Mesendoderm (in vitro differentiated cells): ENCODE data around the gene TLX2.
A peak's percentile ranks its signal among the peaks of the same experiment; 100 is the strongest.

Experiments used
- DNase-seq: peaks from one replicate; pipeline ENCODE4 v3.0.0; 2013
- H2AK5ac ChIP-seq: 2 replicates; pipeline ENCODE4 v1.6.1; 2013; ENCODE audit warnings: low read length, inconsistent platforms
- H2BK120ac ChIP-seq: 2 replicates; pipeline ENCODE4 v1.6.1; 2013; ENCODE audit warnings: low read depth, mild to moderate bottlenecking, low read length, moderate library complexity, mixed read lengths
- H2BK15ac ChIP-seq: replicated peaks from 2 replicates; pipeline ENCODE4 v1.6.1; 2013; ENCODE audit warnings: low read depth, mild to moderate bottlenecking, moderate library complexity
- H2BK5ac ChIP-seq: 2 replicates; pipeline ENCODE4 v1.6.1; 2013; ENCODE audit warnings: low read length, inconsistent platforms
- H3K18ac ChIP-seq: 2 replicates; pipeline ENCODE4 v1.6.1; 2013; ENCODE audit warnings: mild to moderate bottlenecking, low read length, mixed read lengths
- H3K23ac ChIP-seq: one replicate; pipeline ENCODE4 v1.6.1; 2013; ENCODE audit warnings: low read length
- H3K27ac ChIP-seq: 2 replicates; pipeline ENCODE4 v1.5.1; 2013; ENCODE audit warnings: low read depth, mild to moderate bottlenecking, inconsistent platforms, low read length, moderate library complexity
- H3K27me3 ChIP-seq: 2 replicates; pipeline ENCODE4 v1.6.1; 2013; ENCODE audit warnings: low read length, control low read depth, mild to moderate bottlenecking, inconsistent platforms; ENCODE audit not compliant: insufficient read depth, poor library complexity
- H3K36me3 ChIP-seq: 2 replicates; pipeline ENCODE4 v1.6.1; 2013; ENCODE audit warnings: low read length, inconsistent platforms; ENCODE audit not compliant: control insufficient read depth, insufficient read depth
- H3K4ac ChIP-seq: one replicate; pipeline ENCODE4 v1.6.1; 2013; ENCODE audit warnings: low read depth, mild to moderate bottlenecking, low read length, moderate library complexity
- H3K4me1 ChIP-seq: 2 replicates; pipeline ENCODE4 v1.6.1; 2013; ENCODE audit warnings: low read depth, low read length, inconsistent platforms; ENCODE audit not compliant: control insufficient read depth
- H3K4me2 ChIP-seq: 2 replicates; pipeline ENCODE4 v1.6.1; 2013; ENCODE audit warnings: low read length
- H3K4me3 ChIP-seq: 2 replicates; pipeline ENCODE4 v1.5.1; 2013; ENCODE audit warnings: mild to moderate bottlenecking, low read length
- H3K56ac ChIP-seq: one replicate; pipeline ENCODE4 v1.6.1; 2013; ENCODE audit warnings: low read length
- H3K79me1 ChIP-seq: 2 replicates; pipeline ENCODE4 v1.6.1; 2013; ENCODE audit warnings: low read length, inconsistent platforms
- H3K79me2 ChIP-seq: 2 replicates; pipeline ENCODE4 v1.6.1; 2013; ENCODE audit warnings: mild to moderate bottlenecking, low read length; ENCODE audit not compliant: control insufficient read depth, insufficient read depth
- H3K9ac ChIP-seq: 2 replicates; pipeline ENCODE4 v1.6.1; 2013; ENCODE audit warnings: low read length, inconsistent platforms
- H4K5ac ChIP-seq: one replicate; pipeline ENCODE4 v1.6.1; 2013; ENCODE audit warnings: low read length
- H4K8ac ChIP-seq: one replicate; pipeline ENCODE4 v1.6.1; 2013; ENCODE audit warnings: low read depth, mild to moderate bottlenecking, control low read depth, low read length, moderate library complexity
- WGBS: extraction: QIAGEN DNeasy Blood & Tissue Kit; methylation state at CpG from one replicate; pipeline ENCODE4 v1.1.7; 2013; ENCODE audit warnings: low lambda C conversion rate, missing lambda C conversion rate; ENCODE audit not compliant: insufficient coverage; ENCODE audit errors: extremely low coverage; 5-methylcytosine and 5-hydroxymethylcytosine counted together

TLX2 gene

GRCh38 chr2:74515271-74515980 lies 1.2 kb downstream of the TLX2 start:
- H3K18ac ChIP-seq = no peak overlapping the region

GRCh38 chr2:74515981-74516633 lies 1.9 kb downstream of the TLX2 start:
- peak; percentile 88 for DNase-seq
- Histone ChIP-seq H4K5ac (no peak overlapping the region), H3K79me2 (no peaks in the 10 kb centered on the region), H4K8ac (no peak overlapping the region), H3K79me1 (no peaks in the 10 kb centered on the region), H3K4me3 (no peak overlapping the region), H3K23ac (no peak overlapping the region), H3K4ac (no peak overlapping the region), H3K18ac (no peak overlapping the region), H3K9ac (peak overlapping the region; percentile 13), H3K27me3 (peaks cover 73% of the 10 kb centered on the region), H3K27ac (no peak overlapping the region), H2BK5ac (no peak overlapping the region), H3K36me3 (no peaks in the 10 kb centered on the region), H3K56ac (peak overlapping the region; percentile 67), H2AK5ac (no peak overlapping the region), H2BK120ac (no peak overlapping the region), H3K4me1 (peaks cover 3% of the 10 kb centered on the region), H2BK15ac (no peak overlapping the region), H3K4me2 (no peak overlapping the region)
- no CpG with 5 or more reads among the region's 72 CpGs for WGBS

More at GRCh38 chr2:74515271-74515980, 1.2 kb downstream of the TLX2 start:
- H3K9ac ChIP-seq = no peak overlapping the region
- H4K8ac ChIP-seq = no peak overlapping the region
- H2BK15ac ChIP-seq = no peak overlapping the region
- no peaks in the 10 kb centered on the region for H3K79me1 ChIP-seq
- H2BK120ac ChIP-seq = no peak overlapping the region
- peaks cover 78% of the 10 kb centered on the region for H3K27me3 ChIP-seq
- H3K79me2 ChIP-seq = no peaks in the 10 kb centered on the region
- no peak overlapping the region for H3K4me2 ChIP-seq
- no CpG with 5 or more reads among the region's 60 CpGs for WGBS
- H2AK5ac ChIP-seq = no peak overlapping the region
- H2BK5ac ChIP-seq = no peak overlapping the region
- no peak overlapping the region for H4K5ac ChIP-seq
- no peak overlapping the region for H3K27ac ChIP-seq
- peak overlapping the region; percentile 66 for H3K23ac ChIP-seq
- peaks cover 3% of the 10 kb centered on the region for H3K4me1 ChIP-seq
- H3K4ac ChIP-seq = no peak overlapping the region
- no peak overlapping the region for H3K4me3 ChIP-seq
- peak overlapping the region; percentile 67 for H3K56ac ChIP-seq
- no peaks in the 10 kb centered on the region for H3K36me3 ChIP-seq
- peak; percentile 59 for DNase-seq

DNA sequence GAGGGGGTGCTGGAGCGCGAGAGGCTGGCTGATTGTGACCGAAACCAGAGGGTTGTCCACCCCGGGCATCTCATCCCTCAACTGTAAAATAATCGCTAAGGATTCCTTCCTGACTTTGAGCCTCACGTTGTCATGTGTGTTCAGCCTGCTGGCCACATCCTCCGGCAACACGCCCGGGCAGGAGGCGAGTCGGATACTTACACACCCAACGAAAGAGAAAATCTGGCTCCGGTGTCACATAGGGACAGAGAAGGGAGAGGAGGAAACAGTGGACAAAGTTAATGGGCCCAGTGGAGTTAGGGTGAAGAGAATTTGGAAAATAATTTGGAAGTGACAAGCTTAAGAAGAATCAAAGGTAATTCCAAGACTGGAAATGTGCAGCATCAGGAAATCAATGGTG lies 2.4 kb downstream of the TLX2 start:
- H3K4me3 ChIP-seq = no peak overlapping the region
- H3K4me2 ChIP-seq = no peak overlapping the region
- no peak overlapping the region for H3K18ac ChIP-seq
- DNase-seq = no peak
- H2BK15ac ChIP-seq = no peak overlapping the region
- H3K79me1 ChIP-seq = no peaks in the 10 kb centered on the region
- no peak overlapping the region for H3K23ac ChIP-seq
- peaks cover 68% of the 10 kb centered on the region for H3K27me3 ChIP-seq
- H4K8ac ChIP-seq = no peak overlapping the region
- no peak overlapping the region for H2AK5ac ChIP-seq
- H4K5ac ChIP-seq = no peak overlapping the region
- peaks cover 3% of the 10 kb centered on the region for H3K4me1 ChIP-seq
- no peak overlapping the region for H3K4ac ChIP-seq
- no peak overlapping the region for H3K9ac ChIP-seq
- H2BK120ac ChIP-seq = no peak overlapping the region
- H3K27ac ChIP-seq = no peak overlapping the region
- WGBS = no CpG with 5 or more reads among the region's 13 CpGs
- H3K36me3 ChIP-seq = no peaks in the 10 kb centered on the region
- H2BK5ac ChIP-seq = no peak overlapping the region
- no peak overlapping the region for H3K56ac ChIP-seq
- no peaks in the 10 kb centered on the region for H3K79me2 ChIP-seq

GRCh38 chr2:74522516-74522915 lies 8.3 kb downstream of the TLX2 start:
- Histone ChIP-seq H2BK5ac (no peak overlapping the region), H3K4ac (no peak overlapping the region), H3K9ac (no peak overlapping the region), H2AK5ac (no peak overlapping the region), H3K4me3 (no peak overlapping the region), H3K18ac (no peak overlapping the region), H3K27ac (no peak overlapping the region), H4K8ac (no peak overlapping the region), H2BK15ac (no peak overlapping the region), H3K56ac (no peak overlapping the region), H3K36me3 (peaks cover 4% of the 10 kb centered on the region), H3K4me1 (no peaks in the 10 kb centered on the region), H3K79me1 (no peaks in the 10 kb centered on the region), H3K27me3 (peaks cover 22% of the 10 kb centered on the region), H3K79me2 (no peaks in the 10 kb centered on the region), H3K4me2 (no peak overlapping the region), H3K23ac (no peak overlapping the region), H2BK120ac (no peak overlapping the region), H4K5ac (no peak overlapping the region)
- no CpG with 5 or more reads among the region's 3 CpGs for WGBS
- DNase-seq = no peak

GRCh38 chr2:74524005-74524404 lies 9.8 kb downstream of the TLX2 start:
- Histone ChIP-seq H4K5ac (no peak overlapping the region), H2AK5ac (no peak overlapping the region), H3K9ac (no peak overlapping the region), H3K27me3 (peaks cover 9% of the 10 kb centered on the region), H3K56ac (no peak overlapping the region), H3K18ac (no peak overlapping the region), H2BK15ac (no peak overlapping the region), H3K4me2 (no peak overlapping the region), H3K4me3 (no peak overlapping the region), H3K4ac (no peak overlapping the region), H4K8ac (no peak overlapping the region), H2BK120ac (no peak overlapping the region), H3K23ac (no peak overlapping the region), H2BK5ac (no peak overlapping the region), H3K36me3 (peaks cover 6% of the 10 kb centered on the region), H3K4me1 (peaks cover 7% of the 10 kb centered on the region), H3K79me1 (peaks cover 14% of the 10 kb centered on the region), H3K79me2 (peaks cover 14% of the 10 kb centered on the region), H3K27ac (no peak overlapping the region)
- DNase-seq = no peak
- WGBS = no CpG with 5 or more reads among the region's 9 CpGs
